GM12878 (cell line): ENCODE measurements around the gene CASP6. TPM values are rescaled to one million over a fixed set of nuclear protein-coding genes. Genes with fewer than 3 reads are reported as not detected.

Source experiments
- BHLHE40 ChIP-seq, 2 experiments: fragments of 450-650 bp in 1 of 2; IDR thresholded peaks; 2 replicates each; pipeline ENCODE4 v1.6.1; 2011 to 2017; ENCODE audit warnings: low read depth in 2 of 2, borderline replicate concordance in 1 of 2, improper control_type of control experiment in 1 of 2, low read length in 1 of 2, mild to moderate bottlenecking in 1 of 2
- CBX5 ChIP-seq: sonication (generic); IDR thresholded peaks from 2 replicates; pipeline ENCODE4 v1.6.1; 2016; ENCODE audit warnings: low read depth, moderate library complexity, mild to moderate bottlenecking, inconsistent platforms
- CHD1 ChIP-seq: IDR thresholded peaks from 2 replicates; pipeline ENCODE4 v1.6.1; 2012; ENCODE audit warnings: low read depth, low read length, improper control_type of control experiment
- DPF2 ChIP-seq: fragments of 450-650 bp; IDR thresholded peaks from 2 replicates; pipeline ENCODE4 v1.6.1; 2017; ENCODE audit warnings: mild to moderate bottlenecking
- E2F8 ChIP-seq: fragments of 450-650 bp; IDR thresholded peaks from 2 replicates; pipeline ENCODE4 v1.6.1; 2018; ENCODE audit warnings: mild to moderate bottlenecking, low read depth, moderate library complexity; ENCODE audit not compliant: partially characterized antibody
- EP300 ChIP-seq, 2 experiments: fragments of 150-350 bp in 1 of 2; IDR thresholded peaks; 2 replicates each; pipeline ENCODE4 v1.6.1; 2011 to 2012; ENCODE audit warnings: low read depth in 2 of 2, low read length in 2 of 2, borderline replicate concordance in 1 of 2, improper control_type of control experiment in 1 of 2, inconsistent platforms in 1 of 2; ENCODE audit not compliant: control insufficient read depth in 1 of 2
- ETV6 ChIP-seq, 2 experiments: fragments of 450-650 bp in 1 of 2; IDR thresholded peaks in 1 of 2; conservative IDR thresholded peaks in 1 of 2; 2 replicates each; pipeline ENCODE4 v1.6.1; 2014; ENCODE audit warnings: antibody characterized with exemption in 1 of 2, borderline replicate concordance in 1 of 2, low read depth in 1 of 2, mild to moderate bottlenecking in 1 of 2, moderate library complexity in 1 of 2
- HCFC1 ChIP-seq: fragments of 150-350 bp; IDR thresholded peaks from 2 replicates; pipeline ENCODE4 v1.6.1; 2014; ENCODE audit warnings: low read length
- HDAC2 ChIP-seq: fragments of 200-600 bp; sonication (generic); IDR thresholded peaks from 2 replicates; pipeline ENCODE4 v1.6.1; 2017
- HDGF ChIP-seq: fragments of 450-650 bp; IDR thresholded peaks from 2 replicates; pipeline ENCODE4 v1.6.1; 2016; ENCODE audit warnings: antibody characterized with exemption
- LARP7 ChIP-seq: fragments of 450-650 bp; IDR thresholded peaks from 2 replicates; pipeline ENCODE4 v1.6.1; 2017; ENCODE audit warnings: mild to moderate bottlenecking
- MTA2 ChIP-seq: fragments of 450-650 bp; IDR thresholded peaks from 2 replicates; pipeline ENCODE4 v1.6.1; 2016; ENCODE audit warnings: low read depth, mild to moderate bottlenecking, moderate library complexity
- MXI1 ChIP-seq: fragments of 150-350 bp; IDR thresholded peaks from 2 replicates; pipeline ENCODE4 v1.6.1; 2011; ENCODE audit warnings: low read depth, mild to moderate bottlenecking, inconsistent platforms, low read length, improper control_type of control experiment
- MYC ChIP-seq: IDR thresholded peaks from 2 replicates; pipeline ENCODE4 v1.6.1; 2011; ENCODE audit warnings: mild to moderate bottlenecking, low read length, moderate library complexity, inconsistent platforms; ENCODE audit not compliant: insufficient read depth, insufficient replicate concordance, insufficient read length, severe bottlenecking
- NR2F1 ChIP-seq: fragments of 450-650 bp; conservative IDR thresholded peaks from 2 replicates; pipeline ENCODE4 v1.6.1; 2017; ENCODE audit warnings: mild to moderate bottlenecking
- POLR2AphosphoS5 ChIP-seq: IDR thresholded peaks from 2 replicates; pipeline ENCODE4 v1.6.1; 2011; ENCODE audit warnings: mild to moderate bottlenecking, low read length, inconsistent platforms
- RELB ChIP-seq: fragments of 450-650 bp; IDR thresholded peaks from 2 replicates; pipeline ENCODE4 v1.6.1; 2017; ENCODE audit warnings: low read depth, mild to moderate bottlenecking, moderate library complexity
- TARDBP ChIP-seq: IDR thresholded peaks from 2 replicates; pipeline ENCODE4 v1.6.1; 2016; ENCODE audit warnings: borderline replicate concordance
- TCF7 ChIP-seq: IDR thresholded peaks from 2 replicates; pipeline ENCODE4 v1.6.1; 2014; ENCODE audit warnings: antibody characterized with exemption, borderline replicate concordance
- ZNF24 ChIP-seq: fragments of 450-650 bp; IDR thresholded peaks from 2 replicates; pipeline ENCODE4 v1.6.1; 2017; ENCODE audit warnings: antibody characterized with exemption, mild to moderate bottlenecking
- ZNF274 ChIP-seq: IDR thresholded peaks from one replicate; pipeline ENCODE4 v1.8.0; 2011; ENCODE audit not compliant: insufficient read length, insufficient read depth
- polyA plus RNA-seq, 11 experiments: library from polyadenylated mRNA; depleted of rRNA in 4 of 11; unstranded in 6 of 11; stranded (reverse) in 5 of 11; fragments of >200 nt; fragmentation: Nextera tagmentation in 4 of 11; fragmentation: Illumina TruSeq in 1 of 11; extraction: Ambion mirVana in 4 of 11; extraction: Trizol in 1 of 11; gene quantifications; 1 replicate in 1 of 11; 2 replicates in 10 of 11; pipeline versions ENCODE4 v1.2.1 to v1.2.3, GENCODE V29; 2011 to 2016; ENCODE audit warnings: inconsistent platforms in 2 of 11, missing spikeins in 2 of 11, low read depth in 1 of 11
- total RNA-seq, 4 experiments: library from RNA; depleted of rRNA in 3 of 4; stranded (reverse); fragments of >200 nt in 3 of 4; fragmentation: Illumina TruSeq in 1 of 4; extraction: Trizol in 1 of 4; gene quantifications; 2 replicates each; pipeline versions ENCODE4 v1.2.1 to v1.2.3, GENCODE V29; 2013 to 2021
- TF ChIP-seq, protein P1 (sequence below): IDR thresholded peaks from 2 replicates; pipeline ENCODE4 v1.6.1; 2012; ENCODE audit warnings: low read depth, low read length, improper control_type of control experiment
- TF ChIP-seq, protein P2 (sequence below): IDR thresholded peaks from 2 replicates; pipeline ENCODE4 v1.6.1; 2011; ENCODE audit warnings: borderline replicate concordance, low read depth, mild to moderate bottlenecking, moderate library complexity, low read length; ENCODE audit not compliant: insufficient read depth, poor library complexity, severe bottlenecking

CASP6 gene
- total and polyA plus RNA-seq, 10 of the 15 experiments (the other 5 are each of a cell fraction or from before 2014, with no cell fraction given) = 20.0 to 66.8 (median 30.8) TPM

DNA sequence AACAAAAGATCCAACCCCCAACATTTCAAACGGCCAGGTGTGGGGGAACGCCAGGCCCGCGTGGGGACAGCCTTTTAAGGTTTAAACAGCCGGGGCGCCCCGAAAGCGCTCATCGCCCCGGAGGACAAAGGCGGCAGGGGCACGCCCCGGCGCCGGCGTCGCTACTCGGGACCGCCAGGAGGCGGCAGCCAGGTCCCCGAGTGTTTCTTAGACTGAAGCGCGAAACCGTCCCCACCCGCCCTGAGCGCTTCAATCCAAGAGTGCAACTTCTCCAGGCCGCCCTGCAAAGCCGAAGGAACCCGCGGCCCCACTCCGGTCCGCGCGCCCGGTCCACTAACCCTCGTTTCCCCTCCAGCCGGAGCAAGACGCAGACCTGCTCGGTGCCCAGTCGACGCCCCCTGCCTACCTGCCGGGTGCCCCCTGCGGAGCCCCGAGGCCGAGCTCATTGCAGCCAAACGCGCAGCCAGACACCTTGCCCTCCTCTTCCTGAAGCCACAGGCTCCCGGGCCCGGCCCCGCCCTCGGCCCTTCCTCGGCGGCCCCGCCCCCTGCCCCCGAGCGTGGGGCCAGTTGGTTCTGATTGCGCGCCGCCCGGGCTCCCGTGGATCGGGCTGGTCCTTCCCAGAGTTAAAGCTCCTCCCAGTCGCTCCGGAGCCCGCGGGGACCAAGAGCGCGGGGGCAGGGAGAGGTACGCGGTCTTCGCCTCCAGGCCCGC, at the start of gene CASP6 (continued):
- TF ChIP-seq MTA2 = no peak
- TF ChIP-seq CHD1 = no peak
- 0 out of 2 replicates have a peak, but pooled peaks have one; percentile 4 for TF ChIP-seq TARDBP
- TF ChIP-seq E2F8 = no peak
- TF ChIP-seq TCF7 = no peak
- TF ChIP-seq HCFC1 = no peak
- TF ChIP-seq ZNF24 = no peak
- 0 out of 4 replicates have a peak, but pooled peaks have one; percentile 6 to 15 for TF ChIP-seq EP300 (IDR thresholded peaks at IDR 0.05; ENCODE audit: borderline replicate concordance in 1 of 2, control insufficient read depth in 1 of 2, low read depth in 2 of 2, low read length in 2 of 2)
- no peak for TF ChIP-seq MYC
- TF ChIP-seq RELB = no peak
- TF ChIP-seq POLR2AphosphoS5 = peak; percentile 50
- TF ChIP-seq ZNF274 = no peak
- TF ChIP-seq BHLHE40 (IDR thresholded peaks at IDR 0.05; ENCODE audit: borderline replicate concordance in 1 of 2, low read depth in 2 of 2, low read length in 1 of 2) = peak in 1 of 2 experiments; percentile 37; a peak in 1 of 4 replicates
- peak; percentile 40; the same call in 1 of the 2 replicates for TF ChIP-seq MXI1
- TF ChIP-seq LARP7 = peak; percentile 67; the same call in 1 of the 2 replicates
- TF ChIP-seq, protein P1, sequence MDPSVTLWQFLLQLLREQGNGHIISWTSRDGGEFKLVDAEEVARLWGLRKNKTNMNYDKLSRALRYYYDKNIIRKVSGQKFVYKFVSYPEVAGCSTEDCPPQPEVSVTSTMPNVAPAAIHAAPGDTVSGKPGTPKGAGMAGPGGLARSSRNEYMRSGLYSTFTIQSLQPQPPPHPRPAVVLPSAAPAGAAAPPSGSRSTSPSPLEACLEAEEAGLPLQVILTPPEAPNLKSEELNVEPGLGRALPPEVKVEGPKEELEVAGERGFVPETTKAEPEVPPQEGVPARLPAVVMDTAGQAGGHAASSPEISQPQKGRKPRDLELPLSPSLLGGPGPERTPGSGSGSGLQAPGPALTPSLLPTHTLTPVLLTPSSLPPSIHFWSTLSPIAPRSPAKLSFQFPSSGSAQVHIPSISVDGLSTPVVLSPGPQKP = no peak
- no peak for TF ChIP-seq DPF2
- 0 out of 2 replicates have a peak, but pooled peaks have one; percentile 27 for TF ChIP-seq HDGF
- TF ChIP-seq, protein P2, sequence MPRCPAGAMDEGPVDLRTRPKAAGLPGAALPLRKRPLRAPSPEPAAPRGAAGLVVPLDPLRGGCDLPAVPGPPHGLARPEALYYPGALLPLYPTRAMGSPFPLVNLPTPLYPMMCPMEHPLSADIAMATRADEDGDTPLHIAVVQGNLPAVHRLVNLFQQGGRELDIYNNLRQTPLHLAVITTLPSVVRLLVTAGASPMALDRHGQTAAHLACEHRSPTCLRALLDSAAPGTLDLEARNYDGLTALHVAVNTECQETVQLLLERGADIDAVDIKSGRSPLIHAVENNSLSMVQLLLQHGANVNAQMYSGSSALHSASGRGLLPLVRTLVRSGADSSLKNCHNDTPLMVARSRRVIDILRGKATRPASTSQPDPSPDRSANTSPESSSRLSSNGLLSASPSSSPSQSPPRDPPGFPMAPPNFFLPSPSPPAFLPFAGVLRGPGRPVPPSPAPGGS = peak; percentile 33
- TF ChIP-seq ETV6 (conservative IDR thresholded peaks at IDR 0.05 in 1 of 2, IDR thresholded peaks at IDR 0.05 in 1 of 2; ENCODE audit: borderline replicate concordance in 1 of 2, low read depth in 1 of 2) = peak in 1 of 2 experiments; percentile 77; a peak in 1 of 4 replicates
- TF ChIP-seq NR2F1 = no peak
- TF ChIP-seq CBX5 = peak; percentile 75
- no peak for TF ChIP-seq HDAC2
